H9 (cell line): ENCODE data around the gene GADD45A. TPM values are rescaled to one million over a fixed set of nuclear protein-coding genes. Genes with fewer than 3 reads are reported as not detected.

Experiments
- DNase-seq: peaks from one replicate; pipeline ENCODE4 v3.0.0-alpha.2; 2017
- H2AFZ ChIP-seq: one replicate; pipeline ENCODE4 v1.6.1; 2013; ENCODE audit warnings: mild to moderate bottlenecking, low read length, control low read depth, moderate library complexity
- H2AK5ac ChIP-seq: 2 replicates; pipeline ENCODE4 v1.6.1; 2013; ENCODE audit warnings: low read length, control low read depth, mixed read lengths; ENCODE audit not compliant: insufficient read length
- H2BK120ac ChIP-seq: one replicate; pipeline ENCODE4 v1.6.1; 2013; ENCODE audit warnings: low read depth, mild to moderate bottlenecking, low read length, control low read depth, inconsistent platforms; ENCODE audit not compliant: poor library complexity, severe bottlenecking
- H2BK12ac ChIP-seq: 2 replicates; pipeline ENCODE4 v1.6.1; 2013; ENCODE audit warnings: low read length, control low read depth, mixed read lengths, low read depth; ENCODE audit not compliant: insufficient read length
- H2BK15ac ChIP-seq: 2 replicates; pipeline ENCODE4 v1.6.1; 2013; ENCODE audit warnings: low read depth, low read length, control low read depth
- H2BK20ac ChIP-seq: one replicate; pipeline ENCODE4 v1.6.1; 2013; ENCODE audit warnings: low read depth, mild to moderate bottlenecking, low read length, control low read depth, inconsistent platforms; ENCODE audit not compliant: poor library complexity, severe bottlenecking
- H2BK5ac ChIP-seq: 2 replicates; pipeline ENCODE4 v1.6.1; 2013; ENCODE audit warnings: low read length, control low read depth, mixed read lengths; ENCODE audit not compliant: insufficient read length
- H3K14ac ChIP-seq: 2 replicates; pipeline ENCODE4 v1.6.1; 2013; ENCODE audit warnings: low read length, control low read depth; ENCODE audit not compliant: insufficient read depth
- H3K18ac ChIP-seq: 2 replicates; pipeline ENCODE4 v1.6.1; 2013; ENCODE audit warnings: low read depth, mild to moderate bottlenecking, mixed read lengths, low read length, control low read depth; ENCODE audit not compliant: insufficient read length
- H3K23ac ChIP-seq: 2 replicates; pipeline ENCODE4 v1.6.1; 2013; ENCODE audit warnings: low read length, control low read depth, mixed read lengths, low read depth; ENCODE audit not compliant: insufficient read length
- H3K23me2 ChIP-seq: 2 replicates; pipeline ENCODE4 v1.6.1; 2013; ENCODE audit warnings: low read depth, mild to moderate bottlenecking, mixed read lengths, low read length, control low read depth; ENCODE audit not compliant: insufficient read length, poor library complexity, severe bottlenecking
- H3K27ac ChIP-seq: 2 replicates; pipeline ENCODE4 v1.5.1; 2013; ENCODE audit warnings: low read length, control low read depth, mixed read lengths, low read depth; ENCODE audit not compliant: insufficient read length
- H3K27me3 ChIP-seq: 2 replicates; pipeline ENCODE4 v1.6.1; 2013; ENCODE audit warnings: low read length, control low read depth, inconsistent platforms; ENCODE audit not compliant: insufficient read depth
- H3K4ac ChIP-seq: 2 replicates; pipeline ENCODE4 v1.6.1; 2013; ENCODE audit warnings: low read depth, mild to moderate bottlenecking, control low read depth, inconsistent platforms, low read length, moderate library complexity
- H3K4me1 ChIP-seq: 2 replicates; pipeline ENCODE4 v1.6.1; 2013; ENCODE audit warnings: low read length, control low read depth, inconsistent platforms; ENCODE audit not compliant: insufficient read depth
- H3K4me2 ChIP-seq: 2 replicates; pipeline ENCODE4 v1.6.1; 2013; ENCODE audit warnings: low read length, control low read depth, mixed read lengths; ENCODE audit not compliant: insufficient read length, insufficient read depth
- H3K56ac ChIP-seq: 2 replicates; pipeline ENCODE4 v1.6.1; 2013; ENCODE audit warnings: low read depth, mild to moderate bottlenecking, mixed read lengths, low read length, control low read depth; ENCODE audit not compliant: insufficient read length
- H3K79me1 ChIP-seq: 2 replicates; pipeline ENCODE4 v1.6.1; 2013; ENCODE audit warnings: low read depth, mild to moderate bottlenecking, moderate library complexity, low read length, control low read depth, inconsistent platforms; ENCODE audit not compliant: insufficient read depth, poor library complexity, severe bottlenecking
- H3K79me2 ChIP-seq: 2 replicates; pipeline ENCODE4 v1.6.1; 2013; ENCODE audit warnings: low read length, control low read depth, inconsistent platforms; ENCODE audit not compliant: insufficient read depth
- H3K9ac ChIP-seq: 2 replicates; pipeline ENCODE4 v1.6.1; 2013; ENCODE audit warnings: low read length, control low read depth, mixed read lengths; ENCODE audit not compliant: insufficient read length; ENCODE audit errors: extremely low read depth
- H3K9me3 ChIP-seq: one replicate; pipeline ENCODE4 v1.6.1; 2013; ENCODE audit warnings: low read depth, low read length, inconsistent platforms; ENCODE audit not compliant: control insufficient read depth
- H3T11ph ChIP-seq: one replicate; pipeline ENCODE4 v1.6.1; 2013; ENCODE audit warnings: mild to moderate bottlenecking, low read length, control low read depth, inconsistent platforms
- H4K20me1 ChIP-seq: one replicate; pipeline ENCODE4 v1.6.1; 2013; ENCODE audit not compliant: control insufficient read depth, insufficient read length, insufficient read depth
- H4K5ac ChIP-seq: 2 replicates; pipeline ENCODE4 v1.6.1; 2013; ENCODE audit warnings: low read depth, mild to moderate bottlenecking, mixed read lengths, low read length, control low read depth; ENCODE audit not compliant: insufficient read length
- H4K8ac ChIP-seq: replicated peaks from 2 replicates; pipeline ENCODE4 v1.6.1; 2013; ENCODE audit warnings: low read length, control low read depth, mixed read lengths, low read depth; ENCODE audit not compliant: insufficient read length
- H4K91ac ChIP-seq: 2 replicates; pipeline ENCODE4 v1.6.1; 2013; ENCODE audit warnings: low read depth, mild to moderate bottlenecking, moderate library complexity, mixed read lengths, low read length, control low read depth; ENCODE audit not compliant: insufficient read length
- H3K27ac Mint-ChIP-seq, 3 experiments: 2 replicates in 2 of 3; 3 replicates in 1 of 3; pipeline ENCODE4 v1.8.0; 2020 to 2021; ENCODE audit warnings: mixed read lengths in 3 of 3, mild to moderate bottlenecking in 1 of 3, moderate library complexity in 1 of 3
- H3K27me3 Mint-ChIP-seq: 2 replicates; pipeline ENCODE4 v1.8.0; 2021; ENCODE audit warnings: low read depth, mild to moderate bottlenecking, moderate library complexity, mixed read lengths
- H3K36me3 Mint-ChIP-seq, 3 experiments: 2 replicates in 2 of 3; 3 replicates in 1 of 3; pipeline ENCODE4 v1.8.0; 2020 to 2021; ENCODE audit warnings: low read depth in 3 of 3, mixed read lengths in 3 of 3; ENCODE audit not compliant: insufficient read depth in 1 of 3
- H3K4me1 Mint-ChIP-seq, 2 experiments: 2 replicates each; pipeline ENCODE4 v1.8.0; 2020; ENCODE audit warnings: mixed read lengths in 2 of 2
- H3K4me3 Mint-ChIP-seq, 2 experiments: 2 replicates in 1 of 2; 3 replicates in 1 of 2; pipeline ENCODE4 v1.8.0; 2020 to 2021; ENCODE audit warnings: mild to moderate bottlenecking in 2 of 2, mixed read lengths in 2 of 2, moderate library complexity in 1 of 2
- H3K9me3 Mint-ChIP-seq, 2 experiments: 2 replicates in 1 of 2; 3 replicates in 1 of 2; pipeline ENCODE4 v1.8.0; 2020; ENCODE audit warnings: mild to moderate bottlenecking in 2 of 2, mixed read lengths in 2 of 2, moderate library complexity in 1 of 2
- CTCF ChIP-seq: fragments of 200-600 bp; sonication (generic); conservative IDR thresholded peaks from 3 replicates; pipeline ENCODE4 v1.8.0; 2021; ENCODE audit warnings: antibody characterized with exemption, mild to moderate bottlenecking
- WGBS: extraction: QIAGEN DNeasy Blood & Tissue Kit; methylation state at CpG from one replicate; pipeline ENCODE4 v1.1.7; 2013; ENCODE audit warnings: missing lambda C conversion rate, low lambda C conversion rate, mixed read lengths; ENCODE audit not compliant: insufficient read length; ENCODE audit errors: extremely low coverage; 5-methylcytosine and 5-hydroxymethylcytosine counted together
- total RNA-seq: library from RNA; stranded (reverse); gene quantifications from 2 replicates; pipeline ENCODE4 v1.2.1, GENCODE V29; 2021

Gene GADD45A
- total RNA-seq, 1 experiment from 2014 or later = 22.8 TPM

- Histone ChIP-seq H3K79me1 (no peaks in the 10 kb centered on the region), H2BK120ac (no peak overlapping the region), H4K91ac (no peak overlapping the region), H3K9me3 (no peaks in the 10 kb centered on the region), H2AK5ac (no peak overlapping the region), H2BK15ac (no peak overlapping the region), H3K23ac (no peak overlapping the region), H3K27me3 (no peaks in the 10 kb centered on the region), H3K14ac (no peak overlapping the region), H2BK5ac (no peak overlapping the region), H3K9ac (no peak overlapping the region), H4K8ac (no peak overlapping the region), H4K20me1 (no peaks in the 10 kb centered on the region), H2BK20ac (no peak overlapping the region), H3K56ac (no peak overlapping the region), H3K18ac (no peak overlapping the region), H3K27ac (no peak overlapping the region), H2BK12ac (no peak overlapping the region), H3K4ac (no peak overlapping the region), H3T11ph (no peak overlapping the region), H3K4me1 (no peaks in the 10 kb centered on the region), H3K79me2 (no peaks in the 10 kb centered on the region), H3K4me2 (no peak overlapping the region), H2AFZ (no peak overlapping the region), H4K5ac (no peak overlapping the region), H3K23me2 (no peaks in the 10 kb centered on the region)
- Mint-ChIP-seq H3K4me3 (no peak overlapping the region), H3K36me3 (no peaks in the 10 kb centered on the region), H3K9me3 (no peaks in the 10 kb centered on the region), H3K4me1 (peaks cover 7 to 8% of the 10 kb centered on the region in 2 experiments), H3K27me3 (no peaks in the 10 kb centered on the region; the same call in 1 of the 2 replicates), H3K27ac (no peak overlapping the region)
- no CpG with 5 or more reads among the region's 7 CpGs for WGBS
- DNase-seq = no peak
- TF ChIP-seq CTCF = no peak
These were observed 37.8 kb upstream of the GADD45A start for GRCh38 chr1:67647036-67647798.
